Tibial nerve (tissue), 4 donors: ENCODE results near the gene CASQ2.

Experiments
- EP300 ChIP-seq, 2 donors: sonication (generic); formaldehyde crosslinking; IDR thresholded peaks; one replicate each; pipeline ENCODE4 v1.6.1; 2017; ENCODE audit warnings: antibody characterized with exemption in 2 of 2, mild to moderate bottlenecking in 1 of 2
- POLR2A ChIP-seq, 2 donors: fragments of 450-650 bp; IDR thresholded peaks; one replicate each; pipeline ENCODE4 v1.6.1; 2017; ENCODE audit warnings: antibody characterized with exemption in 2 of 2, mild to moderate bottlenecking in 2 of 2, moderate library complexity in 2 of 2
- TF ChIP-seq, protein P1 (sequence below), 5 experiments: fragments of 200-600 bp in 3 of 5; fragments of 450-650 bp in 2 of 5; sonication (generic) in 3 of 5; IDR thresholded peaks; one replicate each; pipeline ENCODE4 v1.5.1; 2016 to 2019; ENCODE audit warnings: antibody characterized with exemption in 5 of 5, mild to moderate bottlenecking in 3 of 5, moderate library complexity in 2 of 5

DNA sequence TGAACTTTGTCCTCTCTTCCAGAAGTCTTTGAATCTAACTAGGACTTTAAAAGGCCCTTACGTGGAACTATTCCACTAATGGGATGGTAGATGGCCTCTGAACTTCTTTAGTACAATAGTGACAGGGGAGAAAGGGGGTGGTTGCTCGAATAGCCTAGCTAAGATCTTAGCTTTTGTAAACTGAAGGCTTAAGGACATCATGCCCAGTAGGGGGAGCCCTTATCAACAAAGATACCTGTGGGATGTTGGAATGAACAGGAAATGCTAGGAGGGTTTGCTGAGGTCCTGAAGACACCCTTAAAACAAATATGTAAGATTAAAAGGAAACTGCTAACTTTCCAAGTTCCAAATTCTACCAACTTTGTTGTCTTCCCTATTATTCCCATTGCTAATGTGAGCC, 39.2 kb upstream of the CASQ2 start:
- TF ChIP-seq EP300 (IDR thresholded peaks at IDR 0.05) (no peak), POLR2A (IDR thresholded peaks at IDR 0.05) (no peak)
- TF ChIP-seq, protein P1, sequence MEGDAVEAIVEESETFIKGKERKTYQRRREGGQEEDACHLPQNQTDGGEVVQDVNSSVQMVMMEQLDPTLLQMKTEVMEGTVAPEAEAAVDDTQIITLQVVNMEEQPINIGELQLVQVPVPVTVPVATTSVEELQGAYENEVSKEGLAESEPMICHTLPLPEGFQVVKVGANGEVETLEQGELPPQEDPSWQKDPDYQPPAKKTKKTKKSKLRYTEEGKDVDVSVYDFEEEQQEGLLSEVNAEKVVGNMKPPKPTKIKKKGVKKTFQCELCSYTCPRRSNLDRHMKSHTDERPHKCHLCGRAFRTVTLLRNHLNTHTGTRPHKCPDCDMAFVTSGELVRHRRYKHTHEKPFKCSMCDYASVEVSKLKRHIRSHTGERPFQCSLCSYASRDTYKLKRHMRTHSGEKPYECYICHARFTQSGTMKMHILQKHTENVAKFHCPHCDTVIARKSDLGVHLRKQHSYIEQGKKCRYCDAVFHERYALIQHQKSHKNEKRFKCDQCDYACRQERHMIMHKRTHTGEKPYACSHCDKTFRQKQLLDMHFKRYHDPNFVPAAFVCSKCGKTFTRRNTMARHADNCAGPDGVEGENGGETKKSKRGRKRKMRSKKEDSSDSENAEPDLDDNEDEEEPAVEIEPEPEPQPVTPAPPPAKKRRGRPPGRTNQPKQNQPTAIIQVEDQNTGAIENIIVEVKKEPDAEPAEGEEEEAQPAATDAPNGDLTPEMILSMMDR (IDR thresholded peaks at IDR 0.05) = peak; percentile 33 to 55 (median 48)
